Measurements from ENCODE around the gene TLE3. TPM values are rescaled to one million over a fixed set of nuclear protein-coding genes. Genes with fewer than 3 reads are reported as not detected.

Gene TLE3
- polyA plus RNA-seq, 3 donors, result 12.8 to 117 (median 23.6) TPM

- H4K20me1 ChIP-seq (ENCODE audit: insufficient read depth, low read length), result no peaks in the 10 kb centered on the region
- H3K9me3 ChIP-seq (replicated peaks in 1 of 2; ENCODE audit: control insufficient read depth in 1 of 2, insufficient read depth in 1 of 2, low read length in 2 of 2), result peaks cover 0 to 3% of the 10 kb centered on the region in 2 donors
- Mint-ChIP-seq H3K4me1 (peaks cover 49% of the 10 kb centered on the region), H3K27me3 (ENCODE audit: low read depth in 3 of 3) (peaks cover 16 to 28% (median 17%) of the 10 kb centered on the region in 3 donors), H3K27ac (peak overlapping the region; percentile 94 to 98 (median 97)), H3K9me3 (peaks cover 2 to 11% (median 5%) of the 10 kb centered on the region in 7 donors), H3K4me3 (peak overlapping the region; percentile 63 to 82), H3K36me3 (peaks cover 4 to 18% of the 10 kb centered on the region in 2 donors)
- peak overlapping the region in 1 of 3 experiments; percentile 36 for H3K4me3 ChIP-seq (replicated peaks in 1 of 3; ENCODE audit: low read depth in 2 of 3, low read length in 3 of 3)
- peaks cover 36 to 39% of the 10 kb centered on the region in 2 donors for H3K4me1 ChIP-seq (ENCODE audit: control insufficient read depth in 1 of 2, insufficient read depth in 2 of 2, low read length in 2 of 2)
- DNase-seq, result peak; percentile 87 to 98 (median 88)
- TF ChIP-seq, protein P1, sequence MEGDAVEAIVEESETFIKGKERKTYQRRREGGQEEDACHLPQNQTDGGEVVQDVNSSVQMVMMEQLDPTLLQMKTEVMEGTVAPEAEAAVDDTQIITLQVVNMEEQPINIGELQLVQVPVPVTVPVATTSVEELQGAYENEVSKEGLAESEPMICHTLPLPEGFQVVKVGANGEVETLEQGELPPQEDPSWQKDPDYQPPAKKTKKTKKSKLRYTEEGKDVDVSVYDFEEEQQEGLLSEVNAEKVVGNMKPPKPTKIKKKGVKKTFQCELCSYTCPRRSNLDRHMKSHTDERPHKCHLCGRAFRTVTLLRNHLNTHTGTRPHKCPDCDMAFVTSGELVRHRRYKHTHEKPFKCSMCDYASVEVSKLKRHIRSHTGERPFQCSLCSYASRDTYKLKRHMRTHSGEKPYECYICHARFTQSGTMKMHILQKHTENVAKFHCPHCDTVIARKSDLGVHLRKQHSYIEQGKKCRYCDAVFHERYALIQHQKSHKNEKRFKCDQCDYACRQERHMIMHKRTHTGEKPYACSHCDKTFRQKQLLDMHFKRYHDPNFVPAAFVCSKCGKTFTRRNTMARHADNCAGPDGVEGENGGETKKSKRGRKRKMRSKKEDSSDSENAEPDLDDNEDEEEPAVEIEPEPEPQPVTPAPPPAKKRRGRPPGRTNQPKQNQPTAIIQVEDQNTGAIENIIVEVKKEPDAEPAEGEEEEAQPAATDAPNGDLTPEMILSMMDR (IDR thresholded peaks at IDR 0.05), result no peak
- no peaks in the 10 kb centered on the region for H3K79me2 ChIP-seq (ENCODE audit: insufficient read depth, low read length)
- H3K36me3 ChIP-seq (replicated peaks in 1 of 2; ENCODE audit: control insufficient read depth in 1 of 2, insufficient read depth in 2 of 2, low read length in 2 of 2), result no peaks in the 10 kb centered on the region
- H3K27ac ChIP-seq (ENCODE audit: low read depth in 1 of 2, low read length in 2 of 2), result peak overlapping the region; percentile 75 to 89
- WGBS (ENCODE audit: insufficient coverage), result 13% methylated on average over 11 of the region's 12 CpGs
- intact Hi-C loops (cut with micrococcal nuclease), result loop anchor here (1.0 to 10.0 kb wide), 9 partner anchors 40 to 423 kb away; no protein-coding TSS in a partner anchor
- no peaks in the 10 kb centered on the region for H3K27me3 ChIP-seq (ENCODE audit: control insufficient read depth in 2 of 2, insufficient read depth in 2 of 2, low read length in 2 of 2)
- peak overlapping the region; percentile 64 for H3K4me2 ChIP-seq (replicated peaks; ENCODE audit: extremely low read depth, low read length, poor library complexity, severe bottlenecking)
- H2AFZ ChIP-seq (ENCODE audit: insufficient read depth, low read depth, low read length, poor library complexity, severe bottlenecking), result no peak overlapping the region
- H3K9ac ChIP-seq (ENCODE audit: insufficient read depth, low read length, poor library complexity, severe bottlenecking), result peak overlapping the region; percentile 28
Observed at GRCh38 chr15:70140543-70141375, 43.0 kb upstream of the TLE3 start.

DNA sequence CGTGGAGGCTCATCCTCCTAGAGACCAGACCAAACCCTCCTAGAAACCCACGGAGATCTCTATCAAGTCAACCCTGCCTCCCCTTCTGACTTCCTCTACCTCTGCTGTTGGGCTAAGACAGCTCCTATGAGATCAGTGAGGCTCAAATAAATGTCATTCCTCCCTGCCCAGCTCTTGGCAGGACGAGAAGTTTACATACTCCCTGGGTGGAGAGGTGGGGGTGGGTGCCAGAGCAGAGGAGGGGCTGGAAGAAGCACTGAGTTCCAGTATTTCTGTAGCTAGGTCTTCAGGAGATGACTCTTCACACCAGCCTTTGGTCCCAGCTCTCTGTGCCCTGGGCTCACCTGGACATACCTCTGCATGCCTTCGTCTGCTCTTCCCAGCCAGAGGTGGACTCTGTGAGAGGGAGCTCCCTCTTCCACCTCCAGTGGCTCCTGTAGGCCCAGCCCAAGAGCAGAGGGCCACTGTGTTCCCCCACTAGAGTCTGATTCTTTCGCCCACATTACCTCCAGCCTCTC, 42.4 kb upstream of the TLE3 start:
- H3K27me3 Mint-ChIP-seq (ENCODE audit: low read depth in 3 of 3), result peaks cover 16 to 28% (median 17%) of the 10 kb centered on the region in 3 donors
- Histone ChIP-seq H3K4me1 (ENCODE audit: control insufficient read depth in 1 of 2, insufficient read depth in 2 of 2, low read length in 2 of 2) (peaks cover 36 to 39% of the 10 kb centered on the region in 2 donors), H2AFZ (ENCODE audit: insufficient read depth, low read depth, low read length, poor library complexity, severe bottlenecking) (no peak overlapping the region), H3K4me2 (replicated peaks; ENCODE audit: extremely low read depth, low read length, poor library complexity, severe bottlenecking) (no peak overlapping the region), H3K79me2 (ENCODE audit: insufficient read depth, low read length) (no peaks in the 10 kb centered on the region), H3K9ac (ENCODE audit: insufficient read depth, low read length, poor library complexity, severe bottlenecking) (no peak overlapping the region), H4K20me1 (ENCODE audit: insufficient read depth, low read length) (no peaks in the 10 kb centered on the region), H3K36me3 (replicated peaks in 1 of 2; ENCODE audit: control insufficient read depth in 1 of 2, insufficient read depth in 2 of 2, low read length in 2 of 2) (no peaks in the 10 kb centered on the region), H3K27ac (ENCODE audit: low read depth in 1 of 2, low read length in 2 of 2) (peak overlapping the region in 1 of 2 donors; percentile 89), H3K4me3 (replicated peaks in 1 of 3; ENCODE audit: low read depth in 2 of 3, low read length in 3 of 3) (no peak overlapping the region), H3K27me3 (ENCODE audit: control insufficient read depth in 2 of 2, insufficient read depth in 2 of 2, low read length in 2 of 2) (no peaks in the 10 kb centered on the region), H3K9me3 (replicated peaks in 1 of 2; ENCODE audit: control insufficient read depth in 1 of 2, insufficient read depth in 1 of 2, low read length in 2 of 2) (peaks cover 0 to 3% of the 10 kb centered on the region in 2 donors)
- H3K9me3 Mint-ChIP-seq, result peaks cover 2 to 11% (median 5%) of the 10 kb centered on the region in 7 donors
- peak overlapping the region; percentile 46 to 98 (median 95) for H3K27ac Mint-ChIP-seq
- H3K4me1 Mint-ChIP-seq, result peaks cover 49% of the 10 kb centered on the region
- WGBS (ENCODE audit: insufficient coverage), result 60% methylated on average over 3 of the region's 5 CpGs
- H3K36me3 Mint-ChIP-seq, result peaks cover 4 to 18% of the 10 kb centered on the region in 2 donors
- DNase-seq, result no peak
- no peak overlapping the region for H3K4me3 Mint-ChIP-seq
- TF ChIP-seq, protein P1 (IDR thresholded peaks at IDR 0.05), result no peak
- intact Hi-C loops (cut with micrococcal nuclease), result loop anchor here (1.0 to 10.0 kb wide), 9 partner anchors 40 to 423 kb away; no protein-coding TSS in a partner anchor
